Measurements from ENCODE around the gene TNS2. TPM values are rescaled to one million over a fixed set of nuclear protein-coding genes. Genes with fewer than 3 reads are reported as not detected.
"Not testable (repeated sequence)": the region's sequence is repeated elsewhere in the genome, so short reads cannot be mapped to it uniquely, and the experiment has no call there.

TNS2 gene
- total RNA-seq, 1 donor from 2014 or later = 14.9 TPM

DNA sequence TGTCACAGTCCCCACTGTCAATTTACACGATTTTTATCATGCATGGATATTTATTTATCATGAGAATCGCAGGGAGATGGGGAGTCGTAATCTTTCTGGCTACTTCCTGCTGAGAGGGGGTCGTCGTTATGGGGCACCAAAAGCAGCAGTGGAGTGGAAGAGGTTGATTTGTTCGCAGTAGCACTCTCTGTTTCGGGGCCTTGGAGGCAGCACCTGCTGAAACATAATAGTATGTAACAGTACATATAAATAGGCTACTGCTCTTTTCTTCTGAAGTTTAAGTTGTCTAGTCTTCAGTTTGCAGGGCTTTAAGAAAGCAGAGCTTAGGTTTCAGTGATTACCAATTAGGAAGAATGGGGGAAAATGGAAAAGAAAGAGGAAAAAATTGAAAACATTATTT lies 57.3 kb downstream of the TNS2 start:
- DNase-seq (ENCODE audit: low read depth, low spot score) = no peak

DNA sequence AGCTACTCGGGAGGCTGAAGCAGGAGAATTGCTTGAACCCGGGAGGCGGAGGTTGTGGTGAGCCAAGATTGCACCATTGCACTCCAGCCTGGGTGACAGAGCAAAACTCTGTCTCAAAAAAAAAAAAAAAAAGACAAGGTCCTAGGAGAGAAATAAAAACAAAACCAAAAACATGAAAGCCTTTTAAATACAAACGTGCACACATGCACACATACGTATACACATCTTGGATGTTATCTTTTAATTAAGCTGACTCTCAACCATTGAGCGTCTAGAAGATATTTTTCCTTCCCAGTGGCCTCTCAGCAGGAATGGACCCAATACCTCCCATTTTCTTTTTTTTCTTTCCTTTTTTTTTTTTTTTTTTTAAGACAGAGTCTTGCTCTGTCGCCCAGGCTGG lies 62.6 kb downstream of the TNS2 start:
- DNase-seq (ENCODE audit: low read depth, low spot score) = not testable (repeated sequence)

DNA sequence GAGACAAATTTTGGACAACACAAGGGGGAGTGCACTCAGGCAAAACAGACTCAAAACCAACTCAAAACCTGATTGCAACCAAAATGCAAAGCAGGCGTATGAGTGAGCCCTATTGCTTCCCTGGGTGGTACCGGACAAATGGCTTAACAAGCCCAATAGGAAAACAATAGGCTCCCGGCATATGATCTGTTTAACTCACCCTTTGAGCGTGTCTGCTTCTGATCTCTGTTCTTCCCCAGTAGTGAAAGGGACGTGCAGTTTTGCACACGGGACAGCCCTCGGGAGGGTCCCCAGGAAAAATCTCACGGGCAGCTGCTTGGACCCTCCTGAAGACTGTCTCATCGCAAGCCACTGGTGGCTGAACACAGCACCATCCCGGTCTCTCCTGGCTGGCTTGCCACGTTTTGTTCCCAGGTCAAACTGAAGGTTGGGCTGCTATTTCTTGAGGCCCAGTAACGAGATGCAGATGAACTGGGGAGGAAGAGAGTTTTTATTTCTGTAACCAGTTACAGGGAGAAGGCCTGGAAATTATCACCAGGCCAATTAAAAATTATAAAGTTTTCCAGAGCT lies 63.4 kb downstream of the TNS2 start:
- no peak for DNase-seq (ENCODE audit: low read depth, low spot score)

DNA sequence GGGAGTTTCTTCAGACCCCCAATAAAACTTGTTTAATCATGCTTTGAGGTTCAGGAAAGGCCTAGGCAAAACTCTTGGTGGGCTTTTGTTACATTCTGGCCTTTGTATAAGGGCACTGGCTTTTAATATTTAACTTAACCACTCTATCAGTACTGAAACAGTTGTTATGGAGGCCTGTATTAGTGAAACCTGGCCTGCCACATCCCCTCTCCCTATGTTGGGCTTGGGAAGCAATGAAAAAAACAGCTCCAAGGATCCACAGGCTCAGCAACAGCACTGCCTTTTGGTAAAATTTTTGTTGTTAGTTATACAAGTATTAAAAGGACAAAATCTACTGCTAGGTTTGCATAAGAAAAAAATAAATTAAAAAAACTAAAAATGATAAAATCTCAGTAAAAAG lies 64.1 kb downstream of the TNS2 start:
- no peak for DNase-seq (ENCODE audit: low read depth, low spot score)

Other genes with a start within 250 kb of the TNS2 start
- gene KRT4, start 235.9 kb upstream of the TNS2 start, total RNA-seq = not detected in 2 replicates
- not detected in 2 replicates for gene KRT79, start 215.8 kb upstream of the TNS2 start, total RNA-seq
- not detected in 2 replicates for gene KRT78, start 201.1 kb upstream of the TNS2 start, total RNA-seq
- 8.8 and 16.0 TPM in 2 replicates for gene KRT8, start 145.0 kb upstream of the TNS2 start, total RNA-seq
- gene KRT18, start 100.9 kb upstream of the TNS2 start, total RNA-seq = 237 and 375 TPM in 2 replicates
- gene EIF4B, start 43.6 kb upstream of the TNS2 start, total RNA-seq = 1,078 and 1,340 TPM in 2 replicates
- gene SPRYD3, start 29.3 kb downstream of the TNS2 start, total RNA-seq = 20.0 and 21.8 TPM in 2 replicates
- gene IGFBP6, start 47.6 kb downstream of the TNS2 start, total RNA-seq = 10.6 and 27.3 TPM in 2 replicates
- not detected in 2 replicates for gene SOAT2, start 53.4 kb downstream of the TNS2 start, total RNA-seq
- 14.1 and 16.9 TPM in 2 replicates for gene ZNF740, start 130.7 kb downstream of the TNS2 start, total RNA-seq
- 4.1 and 4.2 TPM in 2 replicates for gene CSAD, start 130.9 kb downstream of the TNS2 start, total RNA-seq
- gene ITGB7, start 157.2 kb downstream of the TNS2 start, total RNA-seq = 0.42 TPM in 1 of 2 replicates, not detected in the other
- 4.2 and 7.4 TPM in 2 replicates for gene RARG, start 182.1 kb downstream of the TNS2 start, total RNA-seq
- gene ESPL1, start 218.2 kb downstream of the TNS2 start, total RNA-seq = 6.7 and 14.6 TPM in 2 replicates
- gene PFDN5, start 245.5 kb downstream of the TNS2 start, total RNA-seq = 382 and 446 TPM in 2 replicates
- gene MYG1, start 249.6 kb downstream of the TNS2 start, total RNA-seq = 50.5 and 54.3 TPM in 2 replicates

Measured in pulmonary artery endothelial cell (primary cell).